ENCODE measurements around the gene ANGEL2.
A peak's percentile ranks its signal among the peaks of the same experiment; 100 is the strongest.
"Not testable (repeated sequence)": the region's sequence is repeated elsewhere in the genome, so short reads cannot be mapped to it uniquely, and the experiment has no call there.

Gene ANGEL2, protein sequence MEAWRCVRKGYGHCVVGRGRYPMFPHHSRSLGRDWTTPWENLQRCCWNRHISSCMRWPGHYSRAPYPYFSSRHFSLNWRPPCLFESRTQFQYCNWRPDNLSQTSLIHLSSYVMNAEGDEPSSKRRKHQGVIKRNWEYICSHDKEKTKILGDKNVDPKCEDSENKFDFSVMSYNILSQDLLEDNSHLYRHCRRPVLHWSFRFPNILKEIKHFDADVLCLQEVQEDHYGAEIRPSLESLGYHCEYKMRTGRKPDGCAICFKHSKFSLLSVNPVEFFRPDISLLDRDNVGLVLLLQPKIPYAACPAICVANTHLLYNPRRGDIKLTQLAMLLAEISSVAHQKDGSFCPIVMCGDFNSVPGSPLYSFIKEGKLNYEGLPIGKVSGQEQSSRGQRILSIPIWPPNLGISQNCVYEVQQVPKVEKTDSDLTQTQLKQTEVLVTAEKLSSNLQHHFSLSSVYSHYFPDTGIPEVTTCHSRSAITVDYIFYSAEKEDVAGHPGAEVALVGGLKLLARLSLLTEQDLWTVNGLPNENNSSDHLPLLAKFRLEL

DNA sequence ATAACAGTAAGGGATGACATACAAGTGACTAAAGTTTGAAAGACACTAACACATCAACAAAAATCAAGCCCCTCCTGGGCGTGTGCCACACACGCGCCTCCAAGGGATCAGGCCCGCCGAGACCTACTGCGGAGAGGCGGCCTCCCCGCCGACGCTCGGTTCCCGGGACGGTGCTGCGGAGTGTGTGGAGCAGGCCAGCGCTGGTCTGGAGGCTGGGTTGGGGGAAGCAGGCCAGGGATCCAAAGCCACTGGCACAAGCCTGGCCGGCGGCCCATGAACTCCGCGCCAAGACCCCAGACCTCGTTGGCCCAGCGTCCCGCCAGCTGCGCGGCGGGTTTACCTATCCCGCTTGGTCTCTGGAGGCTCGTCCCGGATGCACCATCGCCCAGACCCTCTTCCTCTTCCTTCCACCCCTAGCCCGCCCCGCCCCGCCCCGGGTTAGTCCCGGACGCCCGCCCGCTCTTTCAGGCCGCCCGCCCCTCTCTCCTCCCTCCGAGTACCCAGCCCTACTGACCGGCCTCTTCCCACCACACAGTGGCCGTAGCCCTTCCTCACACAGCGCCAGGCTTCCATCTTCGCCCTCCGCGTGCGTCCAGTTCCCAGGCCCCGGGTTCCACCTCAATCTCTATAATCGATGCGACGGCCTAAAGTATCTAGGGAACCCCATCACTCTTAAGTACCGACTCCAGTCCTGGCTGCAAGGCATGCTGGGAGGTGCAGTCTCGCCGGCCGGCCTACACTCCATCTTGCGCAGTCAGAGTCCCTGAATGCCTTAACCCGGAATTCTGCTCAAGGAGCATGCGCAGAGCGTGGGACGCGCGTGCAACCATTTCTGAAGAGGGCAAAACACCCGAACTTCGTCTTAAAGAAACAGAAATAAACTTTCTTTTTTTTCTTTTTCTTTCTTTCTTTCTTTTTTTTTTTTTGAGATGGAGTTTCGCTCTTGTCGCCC, at the start of gene ANGEL2:
TSS of gene ANGEL2 (minus strand) at position 769 of the 952 bp plus-strand sequence. CDS start at position 573, 196 bp downstream.
- DNase-seq (ENCODE audit: low read depth), result peak; percentile 90

DNA sequence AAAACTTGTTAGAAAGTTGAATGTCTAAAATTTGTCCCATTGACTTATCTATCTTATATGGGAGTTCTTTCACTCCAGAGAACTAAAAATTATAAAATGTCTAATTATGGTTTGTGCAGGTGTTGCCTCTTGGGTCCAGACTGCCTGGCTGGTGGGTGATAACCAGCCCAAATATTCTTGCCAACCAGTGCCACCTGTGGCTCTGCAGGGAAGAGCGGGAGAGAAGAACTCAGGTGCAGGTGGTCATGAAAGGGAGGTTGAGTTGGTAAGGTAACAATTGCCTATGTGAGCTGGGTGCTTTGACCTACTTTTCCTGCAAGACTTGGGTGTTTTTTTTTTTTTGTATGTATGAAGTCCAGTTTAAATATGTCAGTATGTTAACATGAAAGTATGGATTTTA, 45.6 kb upstream of the ANGEL2 start:
- no peak for DNase-seq (ENCODE audit: low read depth)

DNA sequence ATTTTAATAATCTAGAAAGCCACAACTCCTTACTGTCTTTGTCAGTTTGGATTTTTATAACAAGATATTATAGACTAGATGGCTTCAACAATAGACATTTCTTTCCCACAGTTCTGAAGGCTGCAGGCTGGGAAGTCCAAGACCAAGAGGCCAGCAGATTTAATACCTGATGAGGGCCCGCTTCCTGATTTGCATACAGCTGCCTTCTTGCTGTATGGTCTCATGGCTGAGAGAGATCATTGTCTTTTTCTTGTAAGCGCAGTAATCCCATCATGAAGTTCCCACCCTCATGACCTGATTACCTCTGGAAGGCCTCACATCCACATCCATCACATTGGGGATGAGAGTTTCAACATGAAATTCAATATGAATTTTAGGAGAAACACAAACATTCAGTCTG, 45.2 kb upstream of the ANGEL2 start:
- DNase-seq (ENCODE audit: low read depth), result no peak

DNA sequence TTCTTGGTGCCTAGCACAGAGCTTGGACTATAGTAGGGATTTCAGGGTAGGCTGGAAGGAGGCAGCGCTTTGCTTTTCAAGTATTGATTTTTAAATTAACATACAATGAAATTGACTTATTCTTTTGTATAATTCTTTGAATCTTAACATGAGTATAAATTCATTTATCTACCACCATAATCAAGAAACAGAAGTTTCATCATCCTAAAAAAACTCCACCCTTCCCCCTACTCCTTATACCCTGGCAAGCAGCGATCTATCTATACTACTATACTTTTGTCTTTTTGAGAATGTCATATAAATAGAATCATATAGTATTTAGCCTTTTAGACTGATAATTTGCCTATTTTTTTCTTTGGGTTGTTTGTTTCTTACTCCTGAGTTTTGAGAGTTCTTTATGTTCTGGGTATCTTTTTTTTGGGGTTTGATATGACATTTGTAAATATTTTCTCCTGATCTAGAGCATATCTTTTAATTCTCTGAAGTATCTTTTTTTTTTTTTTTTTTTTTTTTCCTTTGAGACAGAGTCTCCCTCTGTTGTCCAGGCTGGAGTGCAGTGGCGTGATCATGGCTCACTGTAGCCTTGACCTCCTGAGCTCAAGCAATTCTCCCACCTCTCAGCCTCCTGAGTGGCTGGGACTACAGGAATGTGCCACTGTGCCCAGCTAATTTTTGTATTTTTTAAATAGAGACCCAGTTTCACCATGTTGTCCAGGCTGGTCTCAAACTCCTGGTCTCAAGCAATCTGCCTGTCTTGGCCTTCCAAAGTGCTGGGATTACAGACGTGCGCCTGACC, 41.8 kb upstream of the ANGEL2 start:
- no peak for DNase-seq (ENCODE audit: low read depth)

DNA sequence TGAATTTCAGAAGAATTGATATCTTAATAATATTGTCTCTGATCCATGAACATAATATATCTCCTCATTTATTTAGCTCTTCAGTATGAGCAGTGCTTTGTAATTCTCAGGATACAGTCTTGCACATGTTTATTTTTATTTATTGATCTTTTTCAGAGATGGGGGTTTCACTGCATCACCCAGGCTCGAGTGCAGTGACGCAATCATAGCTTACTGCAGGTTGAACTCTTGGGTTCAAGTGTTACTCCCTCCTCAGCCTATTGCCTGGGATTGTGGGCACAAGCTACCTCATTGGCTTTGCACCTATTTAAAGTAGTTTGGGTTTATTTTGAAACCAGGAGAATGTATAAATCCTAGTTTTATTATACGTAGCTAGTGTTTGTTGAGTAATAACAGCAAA, 40.1 kb upstream of the ANGEL2 start:
- no peak for DNase-seq (ENCODE audit: low read depth)

DNA sequence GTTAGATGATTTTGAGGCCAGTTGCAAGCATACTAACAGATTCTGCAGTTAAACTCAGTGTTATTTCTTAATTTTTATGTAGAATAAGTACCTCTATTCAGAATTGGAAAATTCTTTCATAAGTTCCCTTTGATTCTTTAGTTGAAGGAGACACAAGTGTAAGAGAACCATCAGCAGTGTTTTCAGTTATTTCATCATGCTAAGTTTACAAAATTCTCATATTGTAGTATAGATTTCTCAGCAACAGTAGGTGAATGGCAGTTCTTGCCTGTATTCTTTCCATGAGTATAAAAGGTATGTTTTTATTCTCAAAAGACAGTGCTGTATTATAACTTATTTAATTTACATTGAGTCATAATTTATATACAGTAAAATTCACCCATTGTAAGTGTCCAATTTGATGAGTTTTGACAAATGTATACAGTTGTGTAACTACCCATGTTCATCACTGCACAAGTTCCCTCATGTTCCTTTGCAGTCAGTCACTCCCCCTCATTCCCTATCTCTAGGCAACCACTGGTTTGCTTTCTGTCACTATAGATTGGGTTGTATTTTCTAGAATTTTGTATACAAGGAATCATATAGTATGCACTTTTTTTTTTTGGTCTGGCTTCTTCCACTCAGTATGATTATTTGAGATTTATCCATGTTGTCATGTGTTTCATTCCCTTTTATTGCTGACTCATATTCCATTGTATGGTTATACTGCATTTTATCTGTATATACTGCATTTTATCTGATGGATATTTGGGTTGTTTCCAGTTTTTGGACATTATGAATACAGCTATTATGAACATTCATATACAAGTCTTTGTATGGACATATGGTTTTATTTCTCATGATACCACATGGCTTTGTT, 39.3 kb upstream of the ANGEL2 start:
- DNase-seq (ENCODE audit: low read depth), result no peak

DNA sequence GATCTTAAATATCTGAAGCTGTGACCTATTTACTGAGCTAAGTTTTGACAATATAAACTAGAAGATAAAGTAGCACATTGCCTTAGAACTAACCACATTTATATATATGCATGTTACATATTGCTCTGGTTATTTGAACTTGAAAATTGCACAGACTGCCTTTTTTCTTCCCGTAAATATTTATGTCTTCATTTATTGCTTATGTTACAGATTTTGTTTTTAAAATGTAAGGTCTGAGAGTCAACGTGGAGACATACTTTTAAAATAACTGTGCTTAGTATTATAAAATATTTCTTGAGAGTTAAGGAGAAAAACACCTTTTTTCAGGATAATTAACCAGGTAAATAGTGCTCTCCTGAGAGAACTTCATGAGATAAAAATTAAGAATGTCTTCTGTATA, 38.5 kb upstream of the ANGEL2 start:
- no peak for DNase-seq (ENCODE audit: low read depth)

DNA sequence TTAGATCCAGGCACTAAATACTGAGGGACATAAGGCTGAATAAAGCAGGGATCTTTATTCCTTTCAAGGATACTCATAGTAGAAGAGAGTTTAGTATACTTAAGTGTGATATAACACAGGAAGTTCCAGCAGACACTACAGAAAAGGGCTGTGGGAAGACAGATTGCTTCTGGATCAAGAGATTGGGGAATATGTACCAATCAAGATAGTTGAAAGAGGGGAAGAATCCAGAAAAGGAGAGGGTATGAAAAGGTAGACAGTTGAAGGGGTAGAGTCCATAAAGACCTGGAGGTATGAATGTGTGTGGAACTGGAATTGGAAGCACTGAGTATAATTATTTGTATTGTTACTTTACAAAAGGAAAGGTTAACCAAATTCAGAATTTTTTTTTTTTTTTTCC, 37.8 kb upstream of the ANGEL2 start:
- no peak for DNase-seq (ENCODE audit: low read depth)

DNA sequence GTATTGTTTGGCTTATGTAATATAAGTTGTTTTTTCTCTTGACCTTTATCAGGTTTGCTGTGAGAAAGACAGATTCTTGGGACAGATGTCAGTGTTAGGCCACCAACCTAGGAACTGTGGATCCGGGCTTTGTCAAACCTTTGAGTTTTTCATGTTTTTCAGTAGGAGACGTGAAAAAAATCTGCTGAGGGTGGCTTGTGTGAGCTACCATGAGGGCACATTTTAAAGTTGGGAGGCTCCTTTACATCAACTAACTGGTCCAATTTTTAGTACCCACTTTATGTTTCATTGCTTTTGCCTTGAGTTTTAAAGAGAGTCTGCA, 36.2 kb upstream of the ANGEL2 start:
- DNase-seq (ENCODE audit: low read depth), result peak; percentile 10

DNA sequence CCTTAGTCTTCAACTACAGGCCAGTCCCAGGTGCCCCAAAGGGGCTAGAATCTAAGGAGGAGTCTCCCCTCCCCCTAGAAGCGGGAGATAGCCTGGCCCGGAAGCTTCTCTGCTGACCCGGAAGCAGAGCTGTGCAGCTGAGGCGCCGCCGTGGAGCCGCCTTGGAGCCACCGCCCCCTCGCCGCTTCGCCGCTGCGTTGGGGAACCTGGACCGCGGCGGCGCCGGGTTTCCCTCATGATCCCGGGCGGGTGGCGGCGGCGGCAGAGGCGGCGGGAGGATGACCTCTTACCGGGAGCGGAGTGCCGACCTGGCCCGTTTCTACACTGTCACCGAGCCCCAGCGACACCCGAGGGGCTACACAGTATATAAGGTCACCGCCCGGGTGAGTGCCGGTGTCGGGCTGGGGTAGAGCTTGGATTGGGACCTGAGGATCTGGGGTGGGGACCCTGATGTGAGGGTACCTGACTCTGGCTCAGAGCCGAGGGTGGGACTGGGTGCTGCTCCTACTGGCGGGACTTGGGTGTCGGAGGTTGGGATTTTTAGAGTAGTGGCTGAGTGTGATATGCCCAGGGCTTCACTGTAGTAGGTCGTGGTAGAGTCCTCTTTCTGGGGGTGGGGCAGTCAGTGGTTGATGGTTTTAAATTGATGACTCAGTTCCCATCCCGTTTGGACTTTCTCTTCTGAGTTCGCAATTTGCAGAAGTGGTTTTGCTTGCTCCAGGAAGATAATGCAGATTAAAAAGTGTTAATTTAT, 35.6 kb upstream of the ANGEL2 start, which contains the start of gene RPS6KC1:
TSS of gene RPS6KC1 (plus strand) at position 115 of the 754 bp plus-strand sequence. CDS start at position 279, 164 bp downstream.
- DNase-seq (ENCODE audit: low read depth), result peak; percentile 65

DNA sequence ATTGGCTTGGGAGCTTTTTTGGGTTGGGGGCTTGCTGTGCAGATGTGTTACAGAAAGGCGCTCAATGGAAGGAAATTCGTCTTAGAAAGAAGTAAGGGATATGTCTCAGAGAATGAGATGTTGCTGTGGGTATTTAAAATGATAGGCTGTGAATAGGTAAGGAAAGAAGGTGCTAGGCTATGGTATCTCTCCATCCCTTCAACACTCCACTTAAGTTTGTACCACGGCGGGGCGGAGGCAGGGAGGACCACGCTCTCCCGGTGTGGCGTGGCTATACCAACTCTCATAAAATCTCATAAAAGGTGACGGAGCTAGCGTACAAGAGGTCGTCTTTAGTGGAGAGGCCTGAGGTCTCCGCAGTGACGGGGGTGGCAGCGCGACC, 35.1 kb upstream of the ANGEL2 start:
- DNase-seq (ENCODE audit: low read depth), result no peak

DNA sequence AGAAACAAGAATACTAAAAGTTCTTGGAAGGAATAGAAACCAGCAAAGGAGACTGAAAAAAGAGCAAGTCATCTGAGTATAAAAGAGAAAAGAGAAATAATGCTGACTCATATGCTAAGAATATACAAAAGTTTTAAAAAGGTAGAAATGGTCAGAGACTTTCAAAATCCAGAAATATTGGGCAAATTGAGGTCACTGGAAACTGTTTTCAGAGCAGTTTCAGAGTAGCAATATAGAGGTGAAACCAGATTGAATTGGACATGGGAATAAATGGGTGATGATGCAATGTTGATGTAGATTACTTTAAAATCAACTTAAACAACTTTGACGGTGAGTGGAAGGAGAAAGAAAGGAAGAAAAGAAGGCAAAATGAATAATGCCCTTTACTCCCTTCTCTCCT, 33.6 kb upstream of the ANGEL2 start:
- DNase-seq (ENCODE audit: low read depth), result no peak

DNA sequence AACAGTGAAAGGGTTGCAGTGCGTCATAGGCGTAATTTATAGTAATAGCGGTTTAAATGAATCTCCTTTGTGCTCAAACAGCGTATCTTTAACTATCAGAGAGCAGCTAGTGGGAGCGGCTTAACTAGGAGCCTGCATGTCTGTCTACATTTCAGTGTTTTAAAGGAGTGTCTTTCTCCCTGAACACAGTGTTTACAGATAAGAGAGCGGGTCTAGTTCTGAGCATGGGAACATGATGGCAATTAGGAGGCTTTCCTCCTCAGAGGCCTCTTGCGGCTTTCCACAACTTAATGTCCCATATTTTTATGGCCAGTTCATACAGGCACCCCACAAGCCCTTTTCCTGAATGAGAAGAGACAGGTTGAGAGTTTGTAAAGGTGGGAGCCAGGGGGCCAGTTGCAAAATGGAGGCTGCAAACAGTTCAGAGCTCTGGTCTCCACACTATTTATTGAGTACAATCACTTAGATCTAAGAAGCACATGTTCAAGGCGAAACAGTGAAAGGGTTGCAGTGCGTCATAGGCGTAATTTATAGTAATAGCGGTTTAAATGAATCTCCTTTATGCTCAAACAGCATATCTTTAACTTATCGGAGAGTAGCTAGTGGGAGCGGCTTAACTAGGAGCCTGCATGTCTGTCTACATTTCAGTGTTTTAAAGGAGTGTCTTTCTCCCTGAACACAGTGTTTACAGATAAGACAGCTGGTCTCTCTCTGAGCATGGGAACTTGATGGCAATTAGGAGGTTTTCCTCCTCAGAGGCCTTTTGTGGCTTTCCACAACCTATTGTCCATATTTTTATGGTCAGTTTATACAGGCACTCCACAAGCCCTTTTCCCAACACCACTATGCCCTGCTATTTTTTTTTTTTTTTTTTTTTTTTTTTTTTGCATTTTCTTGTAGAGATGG, 29.9 kb upstream of the ANGEL2 start:
- DNase-seq (ENCODE audit: low read depth), result not testable (repeated sequence)

DNA sequence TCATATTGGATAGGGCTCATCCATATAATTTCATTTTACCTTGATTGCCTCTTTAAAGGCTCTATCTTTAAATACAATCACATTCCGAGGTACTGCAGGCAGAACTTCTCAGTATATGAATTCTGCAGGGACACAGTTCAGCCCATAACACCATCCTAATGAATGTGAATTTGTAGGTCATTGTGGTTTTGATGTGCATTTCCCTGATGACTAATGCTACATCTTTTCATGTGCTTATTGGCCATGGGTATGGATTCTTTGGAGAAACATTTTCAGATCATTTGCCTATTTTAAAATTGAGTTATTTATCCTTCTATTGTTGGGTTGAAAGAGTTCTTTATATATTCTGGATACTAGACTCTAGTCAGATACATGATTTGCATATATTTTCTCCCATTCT, 25.8 kb upstream of the ANGEL2 start:
- DNase-seq (ENCODE audit: low read depth), result peak; percentile 40

DNA sequence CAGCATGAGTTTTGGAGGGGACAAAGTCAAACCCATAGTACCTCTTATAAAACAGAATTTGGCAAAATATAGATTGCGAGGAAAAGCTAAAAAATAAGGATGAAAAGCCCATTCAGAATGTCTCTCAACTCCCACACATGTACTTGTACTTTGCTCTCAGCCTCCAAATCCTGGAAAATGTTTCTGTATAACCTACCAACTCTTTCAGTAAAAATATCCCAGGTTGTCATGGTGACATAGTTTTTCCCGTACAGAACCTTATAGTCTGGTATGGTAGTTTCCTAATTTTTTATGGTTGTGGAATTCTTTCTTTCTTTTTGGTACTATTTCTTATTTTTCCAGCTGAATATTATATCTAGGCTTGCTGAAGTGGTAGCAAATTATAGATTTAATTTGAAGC, 19.9 kb upstream of the ANGEL2 start:
- no peak for DNase-seq (ENCODE audit: low read depth)

DNA sequence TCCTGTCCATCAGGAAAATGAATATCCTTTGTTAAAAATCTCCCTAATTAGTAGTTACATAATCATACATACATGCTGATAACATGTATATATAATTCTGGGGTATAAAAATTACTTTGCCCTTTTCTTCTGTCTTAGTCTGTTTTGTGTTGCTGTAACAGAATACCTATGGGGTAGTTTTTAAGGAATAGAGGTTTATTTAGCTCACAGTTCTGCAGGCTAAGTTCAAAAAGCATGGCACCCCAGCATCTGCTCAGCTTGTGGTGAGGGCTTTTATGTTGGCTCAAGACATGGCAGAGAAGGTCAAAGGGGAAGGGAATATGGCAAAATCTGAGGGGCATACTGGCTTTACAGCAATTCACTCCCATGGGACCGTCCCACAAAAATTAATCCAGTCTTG, 19.0 kb upstream of the ANGEL2 start:
- no peak for DNase-seq (ENCODE audit: low read depth)

DNA sequence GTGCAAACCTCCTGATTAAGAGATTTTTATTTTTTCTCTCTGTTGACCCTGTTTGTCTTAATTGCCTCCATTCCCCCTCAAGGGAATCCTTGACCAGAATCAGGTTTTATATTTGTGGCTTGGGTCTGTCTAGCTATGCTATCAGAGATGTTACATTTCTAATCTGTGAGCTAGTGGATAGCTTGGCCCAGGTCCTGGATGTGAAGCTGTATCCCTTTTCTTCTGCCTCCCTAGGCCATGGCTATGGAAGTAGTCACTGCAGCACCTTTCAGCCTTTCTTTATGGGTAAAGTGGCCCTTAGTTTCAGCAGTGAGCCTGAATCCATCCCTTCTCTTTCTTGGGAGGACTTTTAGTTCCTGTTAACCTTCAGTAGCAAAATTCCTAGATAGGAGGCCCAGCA, 17.0 kb upstream of the ANGEL2 start:
- no peak for DNase-seq (ENCODE audit: low read depth)

DNA sequence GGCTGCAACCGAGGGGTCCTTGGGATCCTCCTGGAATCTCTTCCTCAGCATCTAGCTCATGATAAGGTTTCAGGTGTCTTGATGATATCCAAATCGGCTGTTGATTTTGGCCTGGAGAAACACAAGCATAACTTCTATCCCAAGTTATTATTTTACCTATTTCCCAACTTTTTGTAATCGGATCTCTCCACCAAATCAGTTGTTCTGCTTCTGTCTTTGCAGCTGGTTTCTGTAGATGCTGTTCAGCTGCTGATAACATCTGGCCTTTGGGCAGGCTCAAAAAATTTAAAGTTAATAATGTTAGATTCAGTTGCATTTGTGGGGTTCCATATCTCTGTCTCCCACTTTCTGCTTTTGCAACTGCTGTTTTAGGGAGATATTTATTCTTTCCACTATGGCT, 11.4 kb upstream of the ANGEL2 start:
- not testable (repeated sequence) for DNase-seq (ENCODE audit: low read depth)

DNA sequence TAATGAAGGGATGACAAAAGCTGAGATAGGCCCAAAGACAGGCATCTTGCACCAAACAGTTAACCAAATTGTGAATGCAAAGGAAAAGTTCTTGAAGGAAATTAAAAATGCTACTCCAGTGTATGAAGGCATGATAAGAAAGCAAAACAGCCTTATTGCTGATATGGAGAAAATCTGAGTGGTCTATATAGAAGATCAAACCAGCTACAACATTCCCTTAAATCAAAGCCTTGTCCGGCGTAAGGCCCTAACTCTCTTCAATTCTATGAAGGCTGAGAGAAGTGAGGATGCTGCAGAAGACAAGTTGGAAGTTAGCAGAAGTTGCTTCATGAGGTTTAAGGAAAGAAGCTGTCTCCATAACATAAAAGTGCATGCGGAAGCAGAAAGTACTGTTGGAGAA, 4.3 kb upstream of the ANGEL2 start:
- no peak for DNase-seq (ENCODE audit: low read depth)
